ENCODE results near the gene PHYHIPL. TPM values are rescaled to one million over a fixed set of nuclear protein-coding genes. Genes with fewer than 3 reads are reported as not detected.

The PHYHIPL gene
- total and polyA plus RNA-seq, 2 donors (not counting 1 experiment from before 2014, with no cell fraction given) = 0.02 TPM; not detected in 1

GRCh38 chr10:59167512-59167911 lies 8.9 kb upstream of the PHYHIPL start:
- no peak overlapping the region for H2AFZ ChIP-seq (ENCODE audit: low read length)
- DNase-seq (ENCODE audit: low read depth in 2 of 2) = no peak
- H3K4me1 ChIP-seq (ENCODE audit: control insufficient read depth, extremely low read depth, insufficient read depth, low read length) = no peaks in the 10 kb centered on the region
- H3K27me3 ChIP-seq (ENCODE audit: control insufficient read depth, insufficient read depth, low read length) = no peaks in the 10 kb centered on the region
- no peaks in the 10 kb centered on the region for H3K79me2 ChIP-seq (ENCODE audit: control insufficient read depth, insufficient read depth, low read length)
- no peak overlapping the region for H3K27ac ChIP-seq (ENCODE audit: insufficient read depth, low read length)
- no peak overlapping the region for H3K9ac ChIP-seq (ENCODE audit: insufficient read depth, low read length)
- TF ChIP-seq EZH2 (IDR thresholded peaks at IDR 0.05; ENCODE audit: low read length, missing control alignments) (no peak), CTCF (conservative IDR thresholded peaks at IDR 0.05 in 1 of 2, IDR thresholded peaks at IDR 0.05 in 1 of 2; ENCODE audit: low read depth in 1 of 2, low read length in 2 of 2) (no peak)
- H3K9me3 ChIP-seq (ENCODE audit: control insufficient read depth, insufficient read depth, low read depth, low read length) = no peaks in the 10 kb centered on the region
- no peak overlapping the region for H3K4me3 ChIP-seq (replicated peaks in 1 of 4; ENCODE audit: control extremely low read depth in 1 of 4, insufficient read depth in 1 of 4, low read depth in 3 of 4, low read length in 4 of 4)
- H3K36me3 ChIP-seq (ENCODE audit: control insufficient read depth, insufficient read depth, low read length) = no peaks in the 10 kb centered on the region
- no peaks in the 10 kb centered on the region for H4K20me1 ChIP-seq (ENCODE audit: control insufficient read depth, extremely low read depth, insufficient read depth, low read length)
- no peak overlapping the region for H3K4me2 ChIP-seq (ENCODE audit: extremely low read depth, insufficient read depth, low read length)

- Histone ChIP-seq H3K27me3 (ENCODE audit: control insufficient read depth, insufficient read depth, low read length) (peaks cover 24% of the 10 kb centered on the region), H3K4me1 (ENCODE audit: control insufficient read depth, extremely low read depth, insufficient read depth, low read length) (peaks cover 3% of the 10 kb centered on the region), H4K20me1 (ENCODE audit: control insufficient read depth, extremely low read depth, insufficient read depth, low read length) (no peaks in the 10 kb centered on the region), H3K9ac (ENCODE audit: insufficient read depth, low read length) (no peak overlapping the region), H3K79me2 (ENCODE audit: control insufficient read depth, insufficient read depth, low read length) (no peaks in the 10 kb centered on the region), H3K9me3 (ENCODE audit: control insufficient read depth, insufficient read depth, low read depth, low read length) (no peaks in the 10 kb centered on the region), H3K27ac (ENCODE audit: insufficient read depth, low read length) (no peak overlapping the region), H2AFZ (ENCODE audit: low read length) (no peak overlapping the region), H3K36me3 (ENCODE audit: control insufficient read depth, insufficient read depth, low read length) (no peaks in the 10 kb centered on the region), H3K4me2 (ENCODE audit: extremely low read depth, insufficient read depth, low read length) (no peak overlapping the region), H3K4me3 (replicated peaks in 1 of 4; ENCODE audit: control extremely low read depth in 1 of 4, insufficient read depth in 1 of 4, low read depth in 3 of 4, low read length in 4 of 4) (no peak overlapping the region)
- DNase-seq (ENCODE audit: low read depth in 2 of 2) = no peak
- TF ChIP-seq CTCF (conservative IDR thresholded peaks at IDR 0.05 in 1 of 2, IDR thresholded peaks at IDR 0.05 in 1 of 2; ENCODE audit: low read depth in 1 of 2, low read length in 2 of 2) (no peak), EZH2 (IDR thresholded peaks at IDR 0.05; ENCODE audit: low read length, missing control alignments) (no peak)
Measured at GRCh38 chr10:59172567-59172966, 3.9 kb upstream of the PHYHIPL start.

GRCh38 chr10:59173414-59173813 lies 3.0 kb upstream of the PHYHIPL start:
- H4K20me1 ChIP-seq (ENCODE audit: control insufficient read depth, extremely low read depth, insufficient read depth, low read length) = no peaks in the 10 kb centered on the region

More at GRCh38 chr10:59173414-59173813, 3.0 kb upstream of the PHYHIPL start:
- no peak overlapping the region for H3K4me2 ChIP-seq (ENCODE audit: extremely low read depth, insufficient read depth, low read length)
- H3K36me3 ChIP-seq (ENCODE audit: control insufficient read depth, insufficient read depth, low read length) = no peaks in the 10 kb centered on the region
- no peak for DNase-seq (ENCODE audit: low read depth in 2 of 2)
- H3K9ac ChIP-seq (ENCODE audit: insufficient read depth, low read length) = no peak overlapping the region
- no peak overlapping the region for H3K27ac ChIP-seq (ENCODE audit: insufficient read depth, low read length)
- H3K4me3 ChIP-seq (replicated peaks in 1 of 4; ENCODE audit: control extremely low read depth in 1 of 4, insufficient read depth in 1 of 4, low read depth in 3 of 4, low read length in 4 of 4) = no peak overlapping the region
- H3K9me3 ChIP-seq (ENCODE audit: control insufficient read depth, insufficient read depth, low read depth, low read length) = no peaks in the 10 kb centered on the region
- H3K79me2 ChIP-seq (ENCODE audit: control insufficient read depth, insufficient read depth, low read length) = no peaks in the 10 kb centered on the region
- no peak overlapping the region for H2AFZ ChIP-seq (ENCODE audit: low read length)
- TF ChIP-seq CTCF (conservative IDR thresholded peaks at IDR 0.05 in 1 of 2, IDR thresholded peaks at IDR 0.05 in 1 of 2; ENCODE audit: low read depth in 1 of 2, low read length in 2 of 2) (no peak), EZH2 (IDR thresholded peaks at IDR 0.05; ENCODE audit: low read length, missing control alignments) (no peak)
- peaks cover 24% of the 10 kb centered on the region for H3K27me3 ChIP-seq (ENCODE audit: control insufficient read depth, insufficient read depth, low read length)
- H3K4me1 ChIP-seq (ENCODE audit: control insufficient read depth, extremely low read depth, insufficient read depth, low read length) = peaks cover 3% of the 10 kb centered on the region

All from fibroblast of lung (primary cell).